OCI-LY7 (cell line): ENCODE results near the gene CIB1. TPM values are rescaled to one million over a fixed set of nuclear protein-coding genes. Genes with fewer than 3 reads are reported as not detected.
"Not testable (repeated sequence)": the region's sequence is repeated elsewhere in the genome, so short reads cannot be mapped to it uniquely, and the experiment has no call there.

Experiments
- BruUV-seq: library from RNA; stranded (reverse); fragments of 400-500 nt; replicated peaks from 2 replicates; lab custom pipeline; 2021; lab: Mats Ljungman, UMichigan
- CTCF ChIA-PET: fragments of 300-600 bp; sonication (Branson Sonifier 250); formaldehyde crosslinking; loops from one replicate; lab custom pipeline; 2022; ENCODE audit warnings: antibody characterized with exemption; ENCODE audit not compliant: unreplicated experiment; lab: Charles Lee
- POLR2A ChIA-PET: fragments of 300-600 bp; sonication (Branson Sonifier 250); formaldehyde crosslinking; loops from one replicate; lab custom pipeline; 2022; ENCODE audit warnings: antibody characterized with exemption; lab: Charles Lee
- DNase-seq: peaks from one replicate; pipeline ENCODE4 v3.0.0-alpha.2; 2015; ENCODE audit warnings: low spot score
- H2AFZ ChIP-seq: fragments of 200-600 bp; sonication (generic), shearing (Covaris generic); 2 replicates; pipeline ENCODE4 v1.6.1; 2014; ENCODE audit warnings: mild to moderate bottlenecking, antibody characterized with exemption, low read length, moderate library complexity
- H3K27ac ChIP-seq: fragments of 200-600 bp; sonication (generic); 2 replicates; pipeline ENCODE4 v1.5.1; 2014; ENCODE audit warnings: mixed run types, low read depth, mild to moderate bottlenecking, moderate library complexity, low read length, inconsistent platforms; ENCODE audit not compliant: poor library complexity, severe bottlenecking
- H3K36me3 ChIP-seq: fragments of 200-600 bp; sonication (generic); 2 replicates; pipeline ENCODE4 v1.6.1; 2014; ENCODE audit warnings: mild to moderate bottlenecking, antibody characterized with exemption, low read length, moderate library complexity, mixed read lengths; ENCODE audit not compliant: insufficient read depth
- H3K4me1 ChIP-seq: fragments of 200-600 bp; sonication (generic); 2 replicates; pipeline ENCODE4 v1.5.1; 2014; ENCODE audit warnings: mild to moderate bottlenecking, low read length; ENCODE audit not compliant: insufficient read depth, poor library complexity, severe bottlenecking
- H3K4me2 ChIP-seq: fragments of 200-600 bp; sonication (generic); 2 replicates; pipeline ENCODE4 v1.6.1; 2014; ENCODE audit warnings: mild to moderate bottlenecking, low read length
- H3K4me3 ChIP-seq: fragments of 200-600 bp; sonication (generic); 2 replicates; pipeline ENCODE4 v1.5.1; 2014; ENCODE audit warnings: mild to moderate bottlenecking, low read depth, low read length; ENCODE audit not compliant: poor library complexity, severe bottlenecking
- H3K79me2 ChIP-seq: fragments of 200-600 bp; sonication (generic); 2 replicates; pipeline ENCODE4 v1.6.1; 2016; ENCODE audit warnings: low read depth, mild to moderate bottlenecking, low read length, moderate library complexity, mixed read lengths; ENCODE audit not compliant: insufficient read depth
- H3K9me2 ChIP-seq: fragments of 200-600 bp; sonication (generic); 2 replicates; pipeline ENCODE4 v1.6.1; 2016; ENCODE audit warnings: mild to moderate bottlenecking, low read length, mixed read lengths; ENCODE audit not compliant: insufficient read depth
- H3K9me3 ChIP-seq: fragments of 200-600 bp; sonication (generic); 2 replicates; pipeline ENCODE4 v1.6.1; 2014; ENCODE audit warnings: mild to moderate bottlenecking, mixed run types, low read length, mixed read lengths
- H4K20me1 ChIP-seq: fragments of 200-600 bp; sonication (generic); 2 replicates; pipeline ENCODE4 v1.6.1; 2014; ENCODE audit warnings: mild to moderate bottlenecking, antibody characterized with exemption, low read length, moderate library complexity, mixed read lengths; ENCODE audit not compliant: insufficient read depth
- CTCF ChIP-seq: fragments of 200-600 bp; sonication (generic); conservative IDR thresholded peaks from 2 replicates; pipeline ENCODE4 v1.5.1; 2014; ENCODE audit warnings: mild to moderate bottlenecking, antibody characterized with exemption, low read length, moderate library complexity, mixed read lengths
- EZH2phosphoT487 ChIP-seq: fragments of 200-600 bp; sonication (generic); IDR thresholded peaks from 2 replicates; pipeline ENCODE4 v1.6.1; 2018; ENCODE audit warnings: low read depth, borderline replicate concordance, mild to moderate bottlenecking, mixed run types, antibody characterized with exemption, low read length, moderate library complexity, mixed read lengths
- intact Hi-C: fragments of 100-400 bp; cut with micrococcal nuclease; formaldehyde crosslinking; loops from one replicate; pipeline ENCODE4 v1.10.0; 2022; ENCODE audit not compliant: unreplicated experiment
- total RNA-seq, 2 experiments: library from RNA; depleted of rRNA in 1 of 2; stranded (reverse); fragments of >200 nt in 1 of 2; shearing (Covaris generic) in 1 of 2; gene quantifications; 2 replicates each; pipeline ENCODE4 v1.2.3, GENCODE V29; 2014 to 2022

Gene CIB1
- total RNA-seq, 2 experiments from 2014 or later = 52.8 to 54.5 TPM

GRCh38 chr15:90261811-90262210, 28.1 kb upstream of the CIB1 start:
- Histone ChIP-seq H2AFZ (no peak overlapping the region), H3K9me3 (no peaks in the 10 kb centered on the region), H3K79me2 (peaks cover 9% of the 10 kb centered on the region), H3K4me2 (no peak overlapping the region), H4K20me1 (peaks cover 3% of the 10 kb centered on the region; the same call in 1 of the 2 replicates), H3K4me3 (no peak overlapping the region), H3K9me2 (no peaks in the 10 kb centered on the region), H3K36me3 (peaks cover 2% of the 10 kb centered on the region), H3K27ac (no peak overlapping the region), H3K4me1 (peaks cover 18% of the 10 kb centered on the region)
- ChIA-PET POLR2A (interaction anchor here (0.6 to 1.4 kb wide), 4 partner anchors 10 to 255 kb away, joined by 3 to 6 read pairs (median 4); partner anchors contain the start of genes CIB1 and GDPGP1), CTCF (no interaction called here)
- BruUV-seq = no TSS peak
- intact Hi-C loops = no loop called here
- TF ChIP-seq EZH2phosphoT487 (no peak), CTCF (no peak)
- DNase-seq = no peak

GRCh38 chr15:90260731-90261130, 27.0 kb upstream of the CIB1 start:
- H3K4me3 ChIP-seq, H3K36me3 ChIP-seq: not testable (repeated sequence)

GRCh38 chr15:90259524-90259923, 25.8 kb upstream of the CIB1 start:
- Histone ChIP-seq H3K9me2 (no peaks in the 10 kb centered on the region), H3K4me3 (no peak overlapping the region), H3K27ac (no peak overlapping the region), H3K4me1 (peaks cover 12% of the 10 kb centered on the region), H4K20me1 (no peaks in the 10 kb centered on the region), H3K36me3 (no peaks in the 10 kb centered on the region), H2AFZ (no peak overlapping the region), H3K79me2 (no peaks in the 10 kb centered on the region), H3K9me3 (no peaks in the 10 kb centered on the region), H3K4me2 (no peak overlapping the region)
- intact Hi-C loops = no loop called here
- TF ChIP-seq CTCF (no peak), EZH2phosphoT487 (no peak)
- DNase-seq = no peak
- ChIA-PET POLR2A (no interaction called here), CTCF (no interaction called here)
- no TSS peak for BruUV-seq

More at GRCh38 chr15:90260731-90261130, 27.0 kb upstream of the CIB1 start:
- DNase-seq, H4K20me1 ChIP-seq, H3K9me3 ChIP-seq, BruUV-seq, CTCF ChIA-PET, H3K79me2 ChIP-seq, H2AFZ ChIP-seq, H3K9me2 ChIP-seq, intact Hi-C loops, H3K27ac ChIP-seq, H3K4me2 ChIP-seq: not testable (repeated sequence)
- H3K4me1 ChIP-seq = peaks cover 16% of the 10 kb centered on the region
- POLR2A ChIA-PET = interaction anchor here (0.7 to 1.4 kb wide), 2 partner anchors 9 to 27 kb away, joined by 3 to 6 read pairs; partner anchors contain the start of genes CIB1 and GDPGP1
